ENCODE data around the gene PARVB. TPM values are rescaled to one million over a fixed set of nuclear protein-coding genes. Genes with fewer than 3 reads are reported as not detected.

Gene PARVB
- total RNA-seq, 2 donors from 2014 or later, result 7.3 to 9.2 TPM

DNA sequence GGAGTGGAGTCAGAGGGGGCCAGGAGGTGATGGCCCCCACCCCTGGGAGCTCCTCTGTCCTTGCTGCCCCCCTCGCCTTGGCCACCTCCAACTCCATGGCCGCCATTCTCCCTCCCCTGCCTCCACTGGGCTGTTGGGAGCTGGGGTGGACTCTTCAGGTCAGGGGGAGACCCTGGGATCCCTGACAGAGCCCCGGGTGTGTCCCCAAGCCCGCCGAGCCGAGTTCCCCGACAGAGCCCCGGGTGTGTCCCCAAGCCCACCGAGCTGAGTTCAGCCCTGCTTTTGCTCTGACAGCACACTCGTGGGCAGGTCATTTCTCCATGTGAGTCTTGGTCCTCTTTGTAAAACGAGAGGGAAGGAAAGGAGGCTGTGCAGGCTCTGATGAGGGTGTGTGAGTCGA lies 143.4 kb downstream of the PARVB start:
- Histone ChIP-seq H3K36me3 (replicated peaks in 1 of 2; ENCODE audit: insufficient read depth in 1 of 2, low read depth in 2 of 2) (no peaks in the 10 kb centered on the region), H3K4me1 (no peaks in the 10 kb centered on the region), H3K27ac (no peak overlapping the region), H3K9me3 (no peaks in the 10 kb centered on the region), H3K4me3 (no peak overlapping the region), H3K27me3 (no peaks in the 10 kb centered on the region)
- TF ChIP-seq CTCF (IDR thresholded peaks at IDR 0.05) (no peak), POLR2A (IDR thresholded peaks at IDR 0.05) (no peak)
- 76 to 86% methylated on average over 5 to 12 of the region's 12 CpGs for WGBS, 2 donors
- no peak for DNase-seq
- intact Hi-C loops (cut with DNase I), result no loop called here
- ATAC-seq, result no peak

DNA sequence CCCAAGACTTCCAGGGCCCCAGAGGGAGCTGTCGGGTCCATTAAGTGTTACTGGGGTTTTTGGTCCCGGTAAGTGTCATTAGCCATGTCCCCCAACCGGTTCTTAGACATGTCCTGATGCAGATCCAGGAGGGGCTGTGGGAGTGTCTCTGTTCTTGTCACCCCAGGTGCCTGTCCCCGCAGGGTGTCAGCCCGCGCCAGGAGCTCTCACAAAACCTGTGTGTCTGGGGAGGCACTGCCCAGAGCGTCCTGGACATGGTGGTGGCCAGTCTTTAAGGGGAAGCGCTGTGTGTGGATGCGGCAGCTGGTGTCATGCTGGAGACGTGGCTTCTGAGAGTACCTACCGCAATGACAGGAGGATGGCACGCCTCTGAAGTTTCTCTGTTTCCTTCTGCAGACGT lies 144.1 kb downstream of the PARVB start:
- Histone ChIP-seq H3K27me3 (no peaks in the 10 kb centered on the region), H3K27ac (no peak overlapping the region), H3K4me1 (no peaks in the 10 kb centered on the region), H3K36me3 (replicated peaks in 1 of 2; ENCODE audit: insufficient read depth in 1 of 2, low read depth in 2 of 2) (no peaks in the 10 kb centered on the region), H3K4me3 (no peak overlapping the region), H3K9me3 (no peaks in the 10 kb centered on the region)
- intact Hi-C loops (cut with DNase I), result no loop called here
- TF ChIP-seq CTCF (IDR thresholded peaks at IDR 0.05), result no peak
- TF ChIP-seq POLR2A (IDR thresholded peaks at IDR 0.05), result no peak
- WGBS, 2 donors, result 80 to 87% methylated on average over 3 to 13 of the region's 13 CpGs
- ATAC-seq (no peak), DNase-seq (no peak)

GRCh38 chr22:44170470-44170869 lies 146.4 kb downstream of the PARVB start:
- DNase-seq, result no peak
- intact Hi-C loops (cut with DNase I), result no loop called here
- no peaks in the 10 kb centered on the region for H3K27me3 ChIP-seq
- no peak overlapping the region for H3K27ac ChIP-seq
- H3K36me3 ChIP-seq (replicated peaks in 1 of 2; ENCODE audit: insufficient read depth in 1 of 2, low read depth in 2 of 2), result no peaks in the 10 kb centered on the region
- no peaks in the 10 kb centered on the region for H3K9me3 ChIP-seq
- no peak for ATAC-seq
- no peak for TF ChIP-seq CTCF (IDR thresholded peaks at IDR 0.05)
- TF ChIP-seq POLR2A (IDR thresholded peaks at IDR 0.05), result no peak
- no peak overlapping the region for H3K4me3 ChIP-seq
- no peaks in the 10 kb centered on the region for H3K4me1 ChIP-seq
- WGBS, 2 donors, result 76 to 86% methylated on average over 9 to 11 of the region's 11 CpGs

- ATAC-seq (no peak), DNase-seq (peak in 1 of 4 donors; percentile 59)
- H3K27me3 ChIP-seq, result no peaks in the 10 kb centered on the region
- no peaks in the 10 kb centered on the region for H3K4me1 ChIP-seq
- H3K4me3 ChIP-seq, result no peak overlapping the region
- H3K27ac ChIP-seq, result peak overlapping the region in 1 of 4 donors; percentile 70
- intact Hi-C loops (cut with DNase I), result no loop called here
- H3K36me3 ChIP-seq (replicated peaks in 1 of 2; ENCODE audit: insufficient read depth in 1 of 2, low read depth in 2 of 2), result no peaks in the 10 kb centered on the region
- WGBS, 2 donors, result 72 to 80% methylated on average over 6 of the region's 6 CpGs
- TF ChIP-seq POLR2A (IDR thresholded peaks at IDR 0.05), result no peak
- no peak for TF ChIP-seq CTCF (IDR thresholded peaks at IDR 0.05)
- no peaks in the 10 kb centered on the region for H3K9me3 ChIP-seq
Observed at GRCh38 chr22:44171561-44171960, 147.5 kb downstream of the PARVB start.

DNA sequence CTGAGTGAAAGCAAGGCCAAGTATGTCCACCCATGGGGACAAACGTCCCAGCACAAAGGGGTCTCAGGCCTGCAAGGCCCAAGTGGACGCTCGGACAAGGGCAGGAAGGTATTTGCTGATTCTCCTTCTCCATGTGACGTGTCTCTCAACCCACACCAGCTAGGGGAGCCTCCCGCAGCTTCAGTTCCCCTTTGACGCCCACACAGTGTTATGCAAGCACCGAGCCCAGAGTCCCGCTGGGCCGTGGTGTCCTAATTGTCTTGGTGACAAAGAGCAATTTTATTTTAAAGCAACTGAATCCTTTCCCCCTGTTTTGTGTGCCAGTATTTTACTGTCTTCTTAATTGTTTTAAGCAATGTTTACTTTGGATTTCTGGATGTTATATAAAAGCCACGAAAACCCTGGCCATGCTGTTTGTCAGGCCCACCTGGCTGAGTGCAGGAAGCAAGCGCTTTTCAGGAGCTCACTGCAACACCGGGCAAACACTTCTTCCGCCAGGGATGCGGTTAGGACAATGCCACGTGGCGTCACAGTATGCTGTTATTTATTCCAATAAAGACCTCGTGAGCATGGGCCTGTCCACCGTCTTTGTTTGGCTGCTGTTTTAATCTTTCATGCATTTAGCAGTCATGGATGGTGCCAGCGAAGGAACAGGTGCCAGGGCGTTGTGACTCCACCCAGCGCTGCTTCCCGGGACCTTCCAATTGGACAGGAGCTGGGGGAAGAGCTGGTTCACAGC lies 148.4 kb downstream of the PARVB start:
- Histone ChIP-seq H3K9me3 (no peaks in the 10 kb centered on the region), H3K36me3 (replicated peaks in 1 of 2; ENCODE audit: insufficient read depth in 1 of 2, low read depth in 2 of 2) (no peaks in the 10 kb centered on the region), H3K27me3 (no peaks in the 10 kb centered on the region), H3K27ac (peak overlapping the region in 1 of 4 donors; percentile 70), H3K4me1 (no peaks in the 10 kb centered on the region), H3K4me3 (no peak overlapping the region)
- WGBS, 2 donors, result 60 to 67% methylated on average over 18 to 21 of the region's 22 CpGs
- DNase-seq (peak; percentile 25 to 84 (median 34)), ATAC-seq (no peak)
- intact Hi-C loops (cut with DNase I), result no loop called here
- TF ChIP-seq POLR2A (IDR thresholded peaks at IDR 0.05) (peak in 1 of 3 donors; percentile 18), CTCF (IDR thresholded peaks at IDR 0.05) (no peak)

Measured in body of pancreas (tissue), 4 donors.